H1 (cell line): ENCODE data around the gene CCDC81. TPM values are rescaled to one million over a fixed set of nuclear protein-coding genes. Genes with fewer than 3 reads are reported as not detected.

Experiments
- CTCF ChIA-PET: fragments of 300-600 bp; sonication (Branson Sonifier 250); formaldehyde crosslinking; loops from one replicate; lab custom pipeline; 2021; ENCODE audit not compliant: partially characterized antibody; lab: Charles Lee
- POLR2A ChIA-PET: fragments of 300-600 bp; sonication (Branson Sonifier 250); formaldehyde crosslinking; loops from one replicate; lab custom pipeline; 2021; ENCODE audit warnings: inconsistent platforms; ENCODE audit not compliant: partially characterized antibody; lab: Charles Lee
- DNase-seq, 2 experiments: peaks; one replicate each; pipeline versions ENCODE4 v3.0.0 to v3.0.0-alpha.2; 2010 to 2022; ENCODE audit warnings: low spot score in 2 of 2, low read depth in 1 of 2, mixed read lengths in 1 of 2
- FAIRE-seq: peaks from 2 replicates; lab custom pipeline; 2011; peaks lifted over from hg19 to GRCh38; lab: Jason Lieb, UNC
- H2AFZ ChIP-seq: 2 replicates; pipeline ENCODE4 v1.8.1; 2012; ENCODE audit warnings: low read length, inconsistent platforms
- H2AK5ac ChIP-seq: 2 replicates; pipeline ENCODE4 v1.6.1; 2013; ENCODE audit warnings: low read depth, low read length
- H2BK120ac ChIP-seq: replicated peaks from 2 replicates; pipeline ENCODE3; 2013; ENCODE audit warnings: low read depth, low read length, inconsistent platforms
- H2BK12ac ChIP-seq: 2 replicates; pipeline ENCODE4 v1.6.1; 2013; ENCODE audit warnings: low read depth, low read length
- H2BK15ac ChIP-seq: 2 replicates; pipeline ENCODE4 v1.6.1; 2013; ENCODE audit warnings: low read length
- H2BK20ac ChIP-seq: 2 replicates; pipeline ENCODE4 v1.6.1; 2013; ENCODE audit warnings: low read length
- H2BK5ac ChIP-seq: 2 replicates; pipeline ENCODE4 v1.6.1; 2013; ENCODE audit warnings: low read depth, low read length
- H3K14ac ChIP-seq: 2 replicates; pipeline ENCODE4 v1.6.1; 2013; ENCODE audit warnings: inconsistent platforms; ENCODE audit not compliant: insufficient read length
- H3K18ac ChIP-seq: 2 replicates; pipeline ENCODE4 v1.6.1; 2013; ENCODE audit warnings: low read length; ENCODE audit errors: extremely low read depth
- H3K23ac ChIP-seq: 2 replicates; pipeline ENCODE4 v1.6.1; 2013; ENCODE audit warnings: inconsistent platforms; ENCODE audit not compliant: insufficient read length
- H3K23me2 ChIP-seq: 2 replicates; pipeline ENCODE4 v1.6.1; 2013; ENCODE audit warnings: low read depth, low read length
- H3K27ac ChIP-seq: 2 replicates; pipeline ENCODE4 v1.6.1; 2011; ENCODE audit warnings: low read depth, low read length, inconsistent platforms
- H3K27me3 ChIP-seq, 4 experiments: replicated peaks in 1 of 4; 1 replicate in 1 of 4; 2 replicates in 3 of 4; pipeline versions ENCODE4 v1.6.1 to v1.8.1; 2011 to 2013; ENCODE audit warnings: low read length in 3 of 4, mild to moderate bottlenecking in 3 of 4, inconsistent platforms in 2 of 4, mixed read lengths in 2 of 4, moderate library complexity in 1 of 4; ENCODE audit not compliant: control insufficient read depth in 3 of 4, insufficient read depth in 3 of 4; ENCODE audit errors: extremely low read depth in 1 of 4
- H3K36me3 ChIP-seq, 4 experiments: 2 replicates each; pipeline versions ENCODE4 v1.6.1 to v1.8.1; 2011 to 2013; ENCODE audit warnings: mild to moderate bottlenecking in 4 of 4, low read length in 3 of 4, moderate library complexity in 2 of 4, control low read depth in 1 of 4, inconsistent platforms in 1 of 4; ENCODE audit not compliant: insufficient read depth in 4 of 4, control insufficient read depth in 2 of 4
- H3K4ac ChIP-seq: replicated peaks from 2 replicates; pipeline ENCODE3; 2013; ENCODE audit warnings: low read length, low read depth, mixed read lengths, inconsistent platforms; ENCODE audit not compliant: insufficient read length
- H3K4me1 ChIP-seq, 4 experiments: replicated peaks in 1 of 4; 1 replicate in 1 of 4; 2 replicates in 3 of 4; pipeline versions ENCODE4 v1.6.1 to v1.8.1; 2011 to 2013; ENCODE audit warnings: low read length in 3 of 4, inconsistent platforms in 2 of 4, mixed read lengths in 1 of 4; ENCODE audit not compliant: insufficient read depth in 4 of 4, control insufficient read depth in 3 of 4
- H3K4me2 ChIP-seq, 2 experiments: 2 replicates each; pipeline versions ENCODE4 v1.6.1 to v1.8.1; 2011 to 2013; ENCODE audit warnings: low read depth in 2 of 2, low read length in 2 of 2, control low read depth in 1 of 2, inconsistent platforms in 1 of 2, mild to moderate bottlenecking in 1 of 2; ENCODE audit not compliant: insufficient read depth in 1 of 2
- H3K4me3 ChIP-seq, 4 experiments: fragments of 200-600, 300-600 bp in 1 of 4; sonication (generic), shearing (Covaris generic), sonication (Bioruptor Twin) in 1 of 4; 2 replicates each; pipeline versions ENCODE4 v1.5.1 to v1.8.1; 2011 to 2016; ENCODE audit warnings: low read length in 4 of 4, low read depth in 3 of 4, control low read depth in 2 of 4, inconsistent platforms in 2 of 4, mild to moderate bottlenecking in 2 of 4, mixed read lengths in 1 of 4, moderate library complexity in 1 of 4; ENCODE audit not compliant: insufficient read depth in 2 of 4; ENCODE audit errors: extremely low read depth in 1 of 4
- H3K56ac ChIP-seq: replicated peaks from 2 replicates; pipeline ENCODE3; 2013; ENCODE audit warnings: low read depth, mild to moderate bottlenecking, mixed read lengths, low read length, inconsistent platforms; ENCODE audit not compliant: insufficient read length
- H3K79me1 ChIP-seq: 2 replicates; pipeline ENCODE4 v1.6.1; 2013; ENCODE audit warnings: low read depth, low read length, control low read depth
- H3K79me2 ChIP-seq, 2 experiments: 2 replicates each; pipeline versions ENCODE4 v1.6.1 to v1.8.1; 2012 to 2013; ENCODE audit warnings: low read length in 2 of 2, mild to moderate bottlenecking in 2 of 2, inconsistent platforms in 1 of 2; ENCODE audit not compliant: insufficient read depth in 2 of 2, control insufficient read depth in 1 of 2
- H3K9ac ChIP-seq, 4 experiments: replicated peaks in 1 of 4; 1 replicate in 1 of 4; 2 replicates in 3 of 4; pipeline versions ENCODE4 v1.6.1 to v1.8.1; 2011 to 2013; ENCODE audit warnings: low read depth in 3 of 4, low read length in 3 of 4, control low read depth in 2 of 4, mild to moderate bottlenecking in 2 of 4, moderate library complexity in 2 of 4, inconsistent platforms in 1 of 4; ENCODE audit errors: extremely low read depth in 1 of 4
- H3K9me3 ChIP-seq, 2 experiments: 2 replicates each; pipeline versions ENCODE4 v1.6.1 to v1.8.1; 2012 to 2013; ENCODE audit warnings: mild to moderate bottlenecking in 2 of 2, moderate library complexity in 2 of 2, control low read depth in 1 of 2, inconsistent platforms in 1 of 2, low read depth in 1 of 2, low read length in 1 of 2, mixed read lengths in 1 of 2; ENCODE audit not compliant: insufficient read depth in 2 of 2
- H4K20me1 ChIP-seq, 2 experiments: replicated peaks in 1 of 2; 2 replicates each; pipeline versions ENCODE3 to v1.8.1; 2011 to 2013; ENCODE audit warnings: inconsistent platforms in 2 of 2, low read length in 2 of 2, mild to moderate bottlenecking in 1 of 2; ENCODE audit not compliant: insufficient read depth in 2 of 2, control insufficient read depth in 1 of 2
- H4K5ac ChIP-seq: 2 replicates; pipeline ENCODE4 v1.6.1; 2013; ENCODE audit warnings: low read length, low read depth, mixed read lengths, inconsistent platforms; ENCODE audit not compliant: insufficient read length
- H4K8ac ChIP-seq: 2 replicates; pipeline ENCODE4 v1.8.0; 2013; ENCODE audit warnings: mild to moderate bottlenecking, moderate library complexity, low read length, inconsistent platforms; ENCODE audit not compliant: insufficient read depth; ENCODE audit errors: extremely low read depth
- H4K91ac ChIP-seq: replicated peaks from 2 replicates; pipeline ENCODE3; 2013; ENCODE audit warnings: low read length, mixed read lengths, inconsistent platforms; ENCODE audit not compliant: insufficient read length
- BACH1 ChIP-seq: IDR thresholded peaks from 2 replicates; pipeline ENCODE4 v1.6.1; 2012; ENCODE audit warnings: low read length, improper control_type of control experiment
- CEBPB ChIP-seq: IDR thresholded peaks from 2 replicates; pipeline ENCODE4 v1.6.1; 2012; ENCODE audit warnings: low read depth, low read length
- CTBP2 ChIP-seq: IDR thresholded peaks from 2 replicates; pipeline ENCODE4 v1.7.0; 2011; ENCODE audit warnings: borderline replicate concordance, mild to moderate bottlenecking, moderate library complexity, mixed read lengths, low read length; ENCODE audit not compliant: insufficient read depth, insufficient read length
- E2F6 ChIP-seq: IDR thresholded peaks from 2 replicates; pipeline ENCODE4 v1.6.1; 2012; ENCODE audit warnings: inconsistent platforms
- KDM4A ChIP-seq: IDR thresholded peaks from one replicate; pipeline ENCODE4 v1.7.1; 2012; ENCODE audit warnings: low read depth, mild to moderate bottlenecking, moderate library complexity, low read length, inconsistent platforms; ENCODE audit not compliant: severe bottlenecking
- KDM5A ChIP-seq: fragments of 200-600 bp; IDR thresholded peaks from 2 replicates; pipeline ENCODE4 v1.7.1; 2012; ENCODE audit warnings: mild to moderate bottlenecking, low read length, inconsistent platforms, mixed read lengths
- SIN3A ChIP-seq, 2 experiments: IDR thresholded peaks in 1 of 2; conservative IDR thresholded peaks in 1 of 2; 2 replicates each; pipeline ENCODE4 v1.6.1; 2011 to 2012; ENCODE audit warnings: low read length in 2 of 2, improper control_type of control experiment in 1 of 2, low read depth in 1 of 2, mild to moderate bottlenecking in 1 of 2
- SUZ12 ChIP-seq: fragments of 200-600 bp; sonication (generic); IDR thresholded peaks from 2 replicates; pipeline ENCODE4 v1.6.1; 2012; ENCODE audit warnings: mild to moderate bottlenecking, inconsistent platforms, low read length, moderate library complexity, mixed read lengths
- WGBS, 2 experiments: shearing (Covaris generic) in 1 of 2; methylation state at CpG; one replicate each; pipeline versions ENCODE4 v1.1.6 to v1.1.7; 2013 to 2015; ENCODE audit warnings: low lambda C conversion rate in 2 of 2, mixed read lengths in 2 of 2, inconsistent platforms in 1 of 2, low coverage in 1 of 2, missing lambda C conversion rate in 1 of 2; ENCODE audit not compliant: insufficient replicate concordance in 2 of 2, insufficient coverage in 1 of 2, insufficient read length in 1 of 2; ENCODE audit errors: extremely low coverage in 1 of 2, missing lambda C conversion rate in 1 of 2; 5-methylcytosine and 5-hydroxymethylcytosine counted together
- polyA plus RNA-seq, 7 experiments: library from polyadenylated mRNA; depleted of rRNA in 3 of 7; stranded (reverse) in 5 of 7; unstranded in 2 of 7; fragments of >200 nt in 5 of 7; fragments of 200-250 nt in 2 of 7; gene quantifications; 1 replicate in 5 of 7; 2 replicates in 1 of 7; 4 replicates in 1 of 7; pipeline versions ENCODE4 v1.2.1 to v1.2.3, GENCODE V29; 2011 to 2013; ENCODE audit warnings: missing spikeins in 2 of 7, mixed read lengths in 2 of 7
- total RNA-seq: library from RNA; stranded (reverse); fragmentation: NEBNext Ultra II Directional; extraction: Animal tissue kit (Norgen Biotek cat#: 25700); gene quantifications from 2 replicates; pipeline ENCODE4 v1.2.1, GENCODE V29; 2021

CCDC81 gene
- total and polyA plus RNA-seq, 2 of the 8 experiments (the other 6 are each of a cell fraction or from before 2014, with no cell fraction given), result 0.30 to 0.58 TPM

DNA sequence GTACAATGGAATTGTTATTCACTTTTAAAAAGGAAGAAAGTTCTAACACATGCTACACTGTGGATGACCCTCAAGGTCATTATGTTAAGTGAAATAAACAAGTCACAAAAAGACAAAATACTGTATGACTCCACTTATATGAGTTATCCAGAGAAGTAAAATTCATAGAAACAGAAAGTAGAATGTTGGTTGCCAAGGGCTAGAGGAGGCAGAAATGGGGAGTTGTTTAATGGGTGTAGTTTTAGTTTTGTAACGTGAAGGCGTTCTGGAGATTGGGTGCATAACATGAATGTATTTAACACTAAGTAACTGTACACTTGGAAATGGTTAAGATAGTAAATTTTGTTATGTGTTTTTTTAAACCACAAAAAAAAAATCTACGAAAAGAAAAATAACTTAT is 43.8 kb downstream of the CCDC81 start:
- Histone ChIP-seq H4K91ac (no peak overlapping the region), H2BK12ac (no peak overlapping the region), H3K79me1 (no peaks in the 10 kb centered on the region), H2AK5ac (no peak overlapping the region), H3K23ac (no peak overlapping the region), H3K56ac (no peak overlapping the region), H3K4me3 (no peak overlapping the region), H3K23me2 (no peaks in the 10 kb centered on the region), H3K27ac (no peak overlapping the region), H2AFZ (no peak overlapping the region), H3K18ac (no peak overlapping the region), H4K20me1 (no peaks in the 10 kb centered on the region), H2BK120ac (no peak overlapping the region), H2BK5ac (no peak overlapping the region), H3K79me2 (no peaks in the 10 kb centered on the region), H3K9me3 (no peaks in the 10 kb centered on the region), H3K4me1 (no peaks in the 10 kb centered on the region), H3K27me3 (no peaks in the 10 kb centered on the region), H4K8ac (no peak overlapping the region), H2BK15ac (no peak overlapping the region), H4K5ac (no peak overlapping the region), H3K14ac (no peak overlapping the region), H3K4me2 (no peak overlapping the region), H3K36me3 (no peaks in the 10 kb centered on the region), H2BK20ac (no peak overlapping the region), H3K9ac (no peak overlapping the region), H3K4ac (no peak overlapping the region)
- no peak for FAIRE-seq
- ChIA-PET POLR2A (no interaction called here), CTCF (interaction anchor here (0.6 to 1.8 kb wide), 13 partner anchors 12 to 519 kb away, joined by 3 to 18 read pairs (median 3); no protein-coding TSS in a partner anchor)
- no peak for DNase-seq
- no peak for TF ChIP-seq CEBPB
- no peak for TF ChIP-seq BACH1
- no peak for TF ChIP-seq E2F6
- TF ChIP-seq SIN3A (conservative IDR thresholded peaks at IDR 0.05 in 1 of 2, IDR thresholded peaks at IDR 0.05 in 1 of 2; ENCODE audit: low read depth in 1 of 2, low read length in 2 of 2), result no peak
- TF ChIP-seq KDM5A, result no peak
- no peak for TF ChIP-seq CTBP2
- TF ChIP-seq KDM4A, result no peak
- no peak for TF ChIP-seq SUZ12
- WGBS, 2 experiments, result 95 to 100% methylated on average over 1 to 3 of the region's 3 CpGs
